Measurements from ENCODE around the gene SNX30. TPM values are rescaled to one million over a fixed set of nuclear protein-coding genes. Genes with fewer than 3 reads are reported as not detected.

SNX30 gene
- total RNA-seq, 1 experiment from 2014 or later, result 6.4 TPM

GRCh38 chr9:112860451-112860850, 109.9 kb downstream of the SNX30 start:
- peak; percentile 49 for ATAC-seq
- CTCF ChIA-PET, result no interaction called here
- no peaks in the 10 kb centered on the region for H3K9me3 ChIP-seq (ENCODE audit: low read length)
- H3K4me2 ChIP-seq (ENCODE audit: low read length), result no peak overlapping the region
- no TSS peak for BruUV-seq (replicated peaks)
- POLR2A ChIA-PET (ENCODE audit: unreplicated experiment), result no interaction called here
- no peaks in the 10 kb centered on the region for H3K36me3 ChIP-seq (ENCODE audit: low read depth, low read length)
- H3K27me3 ChIP-seq (ENCODE audit: low read length), result no peaks in the 10 kb centered on the region
- H3K27ac ChIP-seq (ENCODE audit: low read length), result no peak overlapping the region
- TF ChIP-seq CTCF (conservative IDR thresholded peaks at IDR 0.05; ENCODE audit: low read depth, low read length) (no peak), EZH2phosphoT487 (IDR thresholded peaks at IDR 0.05; ENCODE audit: borderline replicate concordance, low read length) (no peak), EZH2 (IDR thresholded peaks at IDR 0.05; ENCODE audit: low read length, unreplicated experiment) (no peak)
- H3K79me2 ChIP-seq (ENCODE audit: low read length), result no peaks in the 10 kb centered on the region
- H3F3A ChIP-seq (ENCODE audit: low read length, unreplicated experiment), result no peaks in the 10 kb centered on the region
- no peak overlapping the region for H3K4me3 ChIP-seq (ENCODE audit: low read length)
- no peak overlapping the region for H2AFZ ChIP-seq (ENCODE audit: low read length)
- DNase-seq, result no peak
- H3K4me1 ChIP-seq (ENCODE audit: insufficient read depth, low read length), result peaks cover 3% of the 10 kb centered on the region; the same call in 1 of the 2 replicates
- no peaks in the 10 kb centered on the region for H3K9me2 ChIP-seq (replicated peaks; ENCODE audit: low read length)
- H3K9ac ChIP-seq (ENCODE audit: low read length), result no peak overlapping the region
- H4K20me1 ChIP-seq (ENCODE audit: low read length), result no peaks in the 10 kb centered on the region
- intact Hi-C loops (cut with micrococcal nuclease), result no loop called here

- BruUV-seq (replicated peaks), result no TSS peak
- H2AFZ ChIP-seq (ENCODE audit: low read length), result no peak overlapping the region
- peaks cover 3% of the 10 kb centered on the region; the same call in 1 of the 2 replicates for H3K4me1 ChIP-seq (ENCODE audit: insufficient read depth, low read length)
- no peaks in the 10 kb centered on the region for H3F3A ChIP-seq (ENCODE audit: low read length, unreplicated experiment)
- H3K4me2 ChIP-seq (ENCODE audit: low read length), result no peak overlapping the region
- TF ChIP-seq CTCF (conservative IDR thresholded peaks at IDR 0.05; ENCODE audit: low read depth, low read length) (no peak), EZH2 (IDR thresholded peaks at IDR 0.05; ENCODE audit: low read length, unreplicated experiment) (no peak), EZH2phosphoT487 (IDR thresholded peaks at IDR 0.05; ENCODE audit: borderline replicate concordance, low read length) (no peak)
- DNase-seq, result no peak
- H3K4me3 ChIP-seq (ENCODE audit: low read length), result no peak overlapping the region
- H3K27me3 ChIP-seq (ENCODE audit: low read length), result no peaks in the 10 kb centered on the region
- ATAC-seq, result no peak
- H3K36me3 ChIP-seq (ENCODE audit: low read depth, low read length), result no peaks in the 10 kb centered on the region
- H3K9me2 ChIP-seq (replicated peaks; ENCODE audit: low read length), result no peaks in the 10 kb centered on the region
- no peaks in the 10 kb centered on the region for H3K79me2 ChIP-seq (ENCODE audit: low read length)
- no peak overlapping the region for H3K9ac ChIP-seq (ENCODE audit: low read length)
- H3K27ac ChIP-seq (ENCODE audit: low read length), result no peak overlapping the region
- intact Hi-C loops (cut with micrococcal nuclease), result no loop called here
- ChIA-PET CTCF (no interaction called here), POLR2A (ENCODE audit: unreplicated experiment) (no interaction called here)
- no peaks in the 10 kb centered on the region for H3K9me3 ChIP-seq (ENCODE audit: low read length)
- no peaks in the 10 kb centered on the region for H4K20me1 ChIP-seq (ENCODE audit: low read length)
Measured at GRCh38 chr9:112861155-112861554, 110.6 kb downstream of the SNX30 start.

DNA sequence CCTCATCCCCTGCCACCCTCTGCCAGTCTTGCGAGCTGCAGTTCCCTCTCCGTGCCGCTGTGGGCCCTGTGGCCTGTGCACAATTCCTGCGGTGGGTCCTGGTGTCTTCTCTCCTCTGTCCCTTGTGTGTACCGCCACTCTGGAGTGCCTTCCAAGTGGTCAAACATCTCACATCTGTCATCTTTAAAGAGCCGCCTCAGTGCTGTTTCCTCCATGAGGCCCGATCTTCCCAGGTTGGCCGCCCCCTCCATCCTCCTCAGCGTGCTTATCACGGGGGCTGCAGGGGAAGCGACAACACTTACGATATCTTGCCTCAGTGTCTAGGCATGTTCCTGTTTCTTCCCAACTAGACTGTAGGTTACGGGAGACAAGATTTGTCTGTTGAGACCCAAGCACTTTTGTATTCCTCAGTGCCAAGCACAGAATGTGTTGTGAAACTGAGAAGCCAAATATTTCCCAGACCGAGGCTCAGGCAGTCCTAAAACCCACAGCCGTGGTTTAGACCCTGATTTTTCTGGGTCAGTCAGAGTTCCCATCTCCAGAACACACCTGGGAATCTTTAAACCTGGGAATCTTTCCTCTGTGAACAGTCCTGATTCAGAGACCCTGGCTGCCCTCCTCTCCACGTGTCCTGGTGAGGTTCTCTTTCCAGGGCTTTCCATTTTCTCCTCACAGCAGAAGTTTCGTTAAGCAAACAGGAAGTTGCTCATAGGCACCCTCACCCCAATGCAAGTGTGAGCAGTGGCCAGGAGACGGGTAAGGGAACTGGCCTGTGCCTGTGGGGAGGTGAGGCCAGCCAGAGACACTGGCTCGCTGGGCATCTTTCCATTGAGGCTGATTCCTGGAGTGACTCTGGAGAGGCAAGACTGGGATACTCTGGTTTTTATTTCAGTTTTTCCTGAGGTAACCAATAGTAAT, 111.3 kb downstream of the SNX30 start:
- Histone ChIP-seq H3K27ac (ENCODE audit: low read length) (no peak overlapping the region), H3K4me2 (ENCODE audit: low read length) (no peak overlapping the region), H3K4me3 (ENCODE audit: low read length) (no peak overlapping the region), H3K36me3 (ENCODE audit: low read depth, low read length) (no peaks in the 10 kb centered on the region), H3F3A (ENCODE audit: low read length, unreplicated experiment) (no peaks in the 10 kb centered on the region), H3K9me2 (replicated peaks; ENCODE audit: low read length) (no peaks in the 10 kb centered on the region), H3K9me3 (ENCODE audit: low read length) (no peaks in the 10 kb centered on the region), H3K9ac (ENCODE audit: low read length) (no peak overlapping the region), H3K27me3 (ENCODE audit: low read length) (no peaks in the 10 kb centered on the region), H2AFZ (ENCODE audit: low read length) (no peak overlapping the region), H3K4me1 (ENCODE audit: insufficient read depth, low read length) (peaks cover 3% of the 10 kb centered on the region; the same call in 1 of the 2 replicates), H4K20me1 (ENCODE audit: low read length) (no peaks in the 10 kb centered on the region), H3K79me2 (ENCODE audit: low read length) (no peaks in the 10 kb centered on the region)
- ATAC-seq (no peak), DNase-seq (no peak)
- TF ChIP-seq EZH2 (IDR thresholded peaks at IDR 0.05; ENCODE audit: low read length, unreplicated experiment), result no peak
- no peak for TF ChIP-seq CTCF (conservative IDR thresholded peaks at IDR 0.05; ENCODE audit: low read depth, low read length)
- CTCF ChIA-PET, result no interaction called here
- no TSS peak for BruUV-seq (replicated peaks)
- intact Hi-C loops (cut with micrococcal nuclease), result no loop called here
- POLR2A ChIA-PET (ENCODE audit: unreplicated experiment), result no interaction called here
